Endometrial microvascular endothelial cells (primary cell): ENCODE results near the gene TENM4. TPM values are rescaled to one million over a fixed set of nuclear protein-coding genes. Genes with fewer than 3 reads are reported as not detected.

Source experiments
- in situ Hi-C: cut with HindIII; loops from 2 replicates; pipeline ENCODE4 v1.10.0; 2017; ENCODE audit warnings: low sequenced_read_pairs, low pct_unique_long_range_greater_than_20kb; ENCODE audit errors: inconsistent ontology term
- total RNA-seq: library from RNA; depleted of rRNA; stranded (reverse); fragments of >200 nt; gene quantifications from one replicate; pipeline ENCODE4 v1.2.3, GENCODE V29; 2015; ENCODE audit errors: inconsistent ontology term

TENM4 gene
- total RNA-seq, 1 donor from 2014 or later, result 1.4 TPM

GRCh38 chr11:79367844-79368243 is 73.0 kb downstream of the TENM4 start:
- in situ Hi-C loops, result no loop called here

- in situ Hi-C loops, result no loop called here
Measured at GRCh38 chr11:79366218-79366617, 74.6 kb downstream of the TENM4 start.

GRCh38 chr11:79363861-79364378 is 76.9 kb downstream of the TENM4 start:
- in situ Hi-C loops, result no loop called here

- in situ Hi-C loops, result no loop called here
Measured at GRCh38 chr11:79363256-79363655, 77.6 kb downstream of the TENM4 start.

- in situ Hi-C loops, result no loop called here
Measured at GRCh38 chr11:79362821-79363220, 78.0 kb downstream of the TENM4 start.

GRCh38 chr11:79362206-79362757 is 78.5 kb downstream of the TENM4 start:
- in situ Hi-C loops, result no loop called here

GRCh38 chr11:79358258-79358657 is 82.6 kb downstream of the TENM4 start:
- in situ Hi-C loops, result no loop called here

- in situ Hi-C loops, result no loop called here
Measured at GRCh38 chr11:79353706-79354105, 87.1 kb downstream of the TENM4 start.

- in situ Hi-C loops, result no loop called here
Measured at GRCh38 chr11:79352349-79352703, 88.5 kb downstream of the TENM4 start.

- in situ Hi-C loops, result no loop called here
Measured at GRCh38 chr11:79348976-79349682, 91.7 kb downstream of the TENM4 start.

GRCh38 chr11:79346021-79346420 is 94.8 kb downstream of the TENM4 start:
- in situ Hi-C loops, result no loop called here

- in situ Hi-C loops, result no loop called here
Measured at GRCh38 chr11:79344753-79345294, 96.0 kb downstream of the TENM4 start.

- in situ Hi-C loops, result no loop called here
Measured at GRCh38 chr11:79342686-79343085, 98.1 kb downstream of the TENM4 start.

- in situ Hi-C loops, result no loop called here
Measured at GRCh38 chr11:79342236-79342635, 98.6 kb downstream of the TENM4 start.

- in situ Hi-C loops, result no loop called here
Measured at GRCh38 chr11:79340535-79340934, 100.3 kb downstream of the TENM4 start.

GRCh38 chr11:79336797-79337517 is 103.9 kb downstream of the TENM4 start:
- in situ Hi-C loops, result no loop called here

GRCh38 chr11:79335681-79336080 is 105.1 kb downstream of the TENM4 start:
- in situ Hi-C loops, result no loop called here

- in situ Hi-C loops, result no loop called here
Measured at GRCh38 chr11:79333355-79333754, 107.5 kb downstream of the TENM4 start.

- in situ Hi-C loops, result no loop called here
Measured at GRCh38 chr11:79332017-79332416, 108.8 kb downstream of the TENM4 start.
